Loucy (cell line): ENCODE data around the gene ZFP3.
"Not testable (repeated sequence)": the region's sequence is repeated elsewhere in the genome, so short reads cannot be mapped to it uniquely, and the experiment has no call there.

Experiments used
- H2AFZ ChIP-seq: fragments of 200-600 bp; sonication (generic); 2 replicates; pipeline ENCODE4 v1.6.0; 2016; ENCODE audit warnings: antibody characterized with exemption, mild to moderate bottlenecking, low read length, moderate library complexity
- H3F3A ChIP-seq: fragments of 200-600 bp; 2 replicates; pipeline ENCODE4 v1.6.0; 2016; ENCODE audit warnings: antibody characterized with exemption, low read depth, mild to moderate bottlenecking
- H3K27me3 ChIP-seq: fragments of 200-600 bp; sonication (generic); 2 replicates; pipeline ENCODE4 v1.6.1; 2014; ENCODE audit warnings: low read length, mild to moderate bottlenecking; ENCODE audit not compliant: insufficient read depth, poor library complexity, severe bottlenecking
- H3K36me3 ChIP-seq: fragments of 200-600 bp; sonication (generic); 2 replicates; pipeline ENCODE4 v1.6.1; 2016; ENCODE audit warnings: low read length; ENCODE audit not compliant: insufficient read depth
- H3K4me1 ChIP-seq: fragments of 200-600 bp; sonication (generic); 2 replicates; pipeline ENCODE4 v1.5.1; 2014; ENCODE audit warnings: low read length, mild to moderate bottlenecking; ENCODE audit not compliant: insufficient read depth, poor library complexity, severe bottlenecking
- H3K4me2 ChIP-seq: fragments of 200-600 bp; sonication (generic); 2 replicates; pipeline ENCODE4 v1.6.0; 2014; ENCODE audit warnings: antibody characterized with exemption, low read length, low read depth, mild to moderate bottlenecking; ENCODE audit not compliant: poor library complexity, severe bottlenecking
- H3K4me3 ChIP-seq: fragments of 200-600 bp; sonication (generic); 2 replicates; pipeline ENCODE4 v1.5.1; 2014; ENCODE audit warnings: low read length, mild to moderate bottlenecking, mixed read lengths; ENCODE audit not compliant: poor library complexity, severe bottlenecking
- H3K79me2 ChIP-seq: fragments of 200-600 bp; sonication (generic); 2 replicates; pipeline ENCODE4 v1.6.1; 2014; ENCODE audit warnings: low read length; ENCODE audit not compliant: insufficient read depth
- H3K9ac ChIP-seq: fragments of 200-600 bp; sonication (generic); 2 replicates; pipeline ENCODE4 v1.6.0; 2014; ENCODE audit warnings: mild to moderate bottlenecking, low read depth, low read length, moderate library complexity; ENCODE audit not compliant: poor library complexity, severe bottlenecking
- H3K9me2 ChIP-seq: fragments of 200-600 bp; sonication (generic); replicated peaks from 2 replicates; pipeline ENCODE4 v1.6.1; 2016; ENCODE audit warnings: low read depth, low read length, mixed read lengths
- H3K9me3 ChIP-seq: fragments of 200-600 bp; sonication (generic); 2 replicates; pipeline ENCODE4 v1.6.1; 2014; ENCODE audit warnings: mild to moderate bottlenecking, antibody characterized with exemption, low read length, low read depth; ENCODE audit not compliant: insufficient read depth
- H4K20me1 ChIP-seq: fragments of 200-600 bp; sonication (generic); 2 replicates; pipeline ENCODE4 v1.6.0; 2014; ENCODE audit warnings: antibody characterized with exemption, low read length, mild to moderate bottlenecking; ENCODE audit not compliant: insufficient read depth, poor library complexity, severe bottlenecking
- EZH2phosphoT487 ChIP-seq: fragments of 200-600 bp; IDR thresholded peaks from 2 replicates; pipeline ENCODE4 v1.6.1; 2018; ENCODE audit warnings: antibody characterized with exemption, mild to moderate bottlenecking, moderate library complexity, borderline replicate concordance
- TF ChIP-seq, protein P1 (sequence below): fragments of 200-600 bp; sonication (generic); conservative IDR thresholded peaks from 2 replicates; pipeline ENCODE4 v1.5.1; 2014; ENCODE audit warnings: mild to moderate bottlenecking, antibody characterized with exemption, low read length

Gene ZFP3

DNA sequence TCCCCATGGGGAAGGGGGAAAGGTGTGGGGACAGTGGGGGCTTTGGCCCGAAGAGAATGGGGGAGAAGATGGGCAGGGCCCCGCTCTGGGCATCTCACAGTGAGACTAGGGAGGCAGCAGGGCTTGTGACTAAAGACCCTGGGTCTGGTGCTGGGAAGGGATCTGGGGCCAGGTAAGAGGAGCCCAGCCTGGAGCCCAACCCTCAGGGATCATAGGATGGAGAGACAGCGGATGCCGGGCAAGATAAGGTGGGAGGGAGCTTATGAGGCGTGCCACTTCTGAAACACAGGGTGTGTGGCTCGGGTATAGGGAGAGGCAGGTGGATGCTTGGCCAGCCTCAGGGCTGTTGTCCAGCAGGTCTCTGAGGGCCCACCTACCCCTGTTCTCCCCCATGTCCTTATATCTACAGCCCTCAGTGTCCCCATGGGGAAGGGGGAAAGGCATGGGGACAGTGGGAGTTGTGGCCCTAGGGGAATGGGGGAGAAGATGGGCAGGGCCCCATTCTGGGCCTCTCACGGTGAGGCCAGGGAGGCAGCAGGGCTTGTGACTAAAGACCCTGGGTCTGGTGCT, 53.0 kb downstream of the ZFP3 start:
- H4K20me1 ChIP-seq = no peaks in the 10 kb centered on the region
- no peaks in the 10 kb centered on the region for H3K27me3 ChIP-seq
- no peak overlapping the region for H3K4me2 ChIP-seq
- no peak overlapping the region for H2AFZ ChIP-seq
- no peak overlapping the region for H3K4me3 ChIP-seq
- H3K79me2 ChIP-seq = no peaks in the 10 kb centered on the region
- H3K9ac ChIP-seq = no peak overlapping the region
- H3K36me3 ChIP-seq = no peaks in the 10 kb centered on the region
- no peak for TF ChIP-seq EZH2phosphoT487
- TF ChIP-seq, protein P1, sequence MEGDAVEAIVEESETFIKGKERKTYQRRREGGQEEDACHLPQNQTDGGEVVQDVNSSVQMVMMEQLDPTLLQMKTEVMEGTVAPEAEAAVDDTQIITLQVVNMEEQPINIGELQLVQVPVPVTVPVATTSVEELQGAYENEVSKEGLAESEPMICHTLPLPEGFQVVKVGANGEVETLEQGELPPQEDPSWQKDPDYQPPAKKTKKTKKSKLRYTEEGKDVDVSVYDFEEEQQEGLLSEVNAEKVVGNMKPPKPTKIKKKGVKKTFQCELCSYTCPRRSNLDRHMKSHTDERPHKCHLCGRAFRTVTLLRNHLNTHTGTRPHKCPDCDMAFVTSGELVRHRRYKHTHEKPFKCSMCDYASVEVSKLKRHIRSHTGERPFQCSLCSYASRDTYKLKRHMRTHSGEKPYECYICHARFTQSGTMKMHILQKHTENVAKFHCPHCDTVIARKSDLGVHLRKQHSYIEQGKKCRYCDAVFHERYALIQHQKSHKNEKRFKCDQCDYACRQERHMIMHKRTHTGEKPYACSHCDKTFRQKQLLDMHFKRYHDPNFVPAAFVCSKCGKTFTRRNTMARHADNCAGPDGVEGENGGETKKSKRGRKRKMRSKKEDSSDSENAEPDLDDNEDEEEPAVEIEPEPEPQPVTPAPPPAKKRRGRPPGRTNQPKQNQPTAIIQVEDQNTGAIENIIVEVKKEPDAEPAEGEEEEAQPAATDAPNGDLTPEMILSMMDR = no peak
- no peaks in the 10 kb centered on the region for H3K4me1 ChIP-seq
- H3K9me3 ChIP-seq = no peaks in the 10 kb centered on the region
- no peaks in the 10 kb centered on the region for H3K9me2 ChIP-seq
- H3F3A ChIP-seq = no peaks in the 10 kb centered on the region

DNA sequence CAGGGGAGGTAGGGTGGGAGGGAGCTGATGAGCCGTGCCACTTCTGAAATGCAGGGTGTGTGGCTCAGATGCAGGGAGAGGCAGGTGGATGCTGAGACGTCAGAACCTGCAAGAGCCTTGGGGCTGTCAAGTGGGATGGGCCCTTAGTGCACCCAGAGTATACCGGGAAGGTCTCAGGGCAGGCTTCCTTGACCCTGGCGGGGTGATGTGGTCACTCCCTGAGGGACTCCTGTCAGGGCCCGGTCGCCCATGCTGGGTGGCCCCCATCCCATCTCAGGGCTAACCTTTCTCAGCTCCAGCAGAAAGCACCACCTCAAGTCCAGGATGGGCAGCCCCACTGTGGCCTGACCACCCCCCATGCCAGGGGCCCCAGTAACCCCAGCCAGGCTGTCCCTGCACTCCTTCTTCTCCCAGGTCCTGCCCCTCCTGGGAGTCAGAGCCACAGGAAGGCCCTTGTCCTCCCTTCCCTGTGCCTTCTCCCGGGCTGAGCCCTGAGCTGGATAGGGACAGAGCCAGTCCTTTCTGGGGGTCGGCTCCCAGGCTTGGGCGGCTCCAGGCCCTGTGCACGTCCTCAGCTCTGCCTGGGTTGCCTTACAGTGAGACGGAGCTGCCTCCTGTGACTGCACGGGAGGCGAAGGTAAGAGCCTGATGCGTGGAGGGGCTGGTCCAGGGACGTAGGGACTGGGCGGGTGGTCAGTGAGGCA, 53.7 kb downstream of the ZFP3 start:
- not testable (repeated sequence) for H3F3A ChIP-seq, H2AFZ ChIP-seq, H3K4me1 ChIP-seq, H3K27me3 ChIP-seq, H3K4me3 ChIP-seq, H3K9me2 ChIP-seq, H3K79me2 ChIP-seq, H4K20me1 ChIP-seq, H3K36me3 ChIP-seq, H3K9me3 ChIP-seq, H3K4me2 ChIP-seq, H3K9ac ChIP-seq

DNA sequence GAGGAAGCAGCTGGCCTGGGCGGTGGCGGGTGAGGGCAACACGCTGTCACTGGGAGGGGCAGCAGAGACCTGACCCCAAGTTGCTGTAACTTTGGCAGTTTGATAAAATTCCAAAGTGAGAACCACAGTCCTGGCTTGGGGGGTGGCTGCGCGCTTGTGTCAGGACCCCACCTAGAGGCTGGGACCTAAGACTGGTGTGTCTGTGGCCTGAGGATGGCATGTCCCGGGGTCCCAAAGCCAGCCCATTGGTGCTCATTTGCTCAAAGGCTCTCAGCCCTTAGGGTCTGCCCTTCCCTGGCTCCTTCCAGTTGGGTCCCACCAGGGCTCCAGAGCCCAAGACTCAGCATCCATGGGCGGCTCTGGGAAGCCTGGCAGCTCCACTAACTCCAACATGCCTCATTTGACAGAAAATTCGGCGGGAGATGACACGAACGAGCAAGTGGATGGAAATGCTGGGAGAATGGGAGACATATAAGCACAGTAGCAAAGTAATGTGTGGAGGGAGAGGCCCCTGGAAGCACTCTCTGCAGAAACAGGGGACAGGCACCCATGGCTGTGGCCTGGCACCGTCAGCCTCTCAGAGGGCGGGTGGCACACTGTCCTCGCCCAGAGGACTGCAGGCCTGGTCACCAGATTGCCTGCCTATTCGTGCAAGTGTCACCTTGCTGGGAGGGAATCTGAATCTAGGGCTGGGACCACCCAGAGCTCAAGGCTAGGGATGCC, 54.4 kb downstream of the ZFP3 start:
- TF ChIP-seq, protein P1 = peak; percentile 58
- H3K9ac ChIP-seq, H3K27me3 ChIP-seq, H3K79me2 ChIP-seq, H3K4me3 ChIP-seq, H3K9me3 ChIP-seq, H3K4me1 ChIP-seq, H3K4me2 ChIP-seq, H3K9me2 ChIP-seq, H4K20me1 ChIP-seq, H2AFZ ChIP-seq, H3K36me3 ChIP-seq, H3F3A ChIP-seq: not testable (repeated sequence)
